ENCODE measurements around the gene ZFP36L2.

DNA sequence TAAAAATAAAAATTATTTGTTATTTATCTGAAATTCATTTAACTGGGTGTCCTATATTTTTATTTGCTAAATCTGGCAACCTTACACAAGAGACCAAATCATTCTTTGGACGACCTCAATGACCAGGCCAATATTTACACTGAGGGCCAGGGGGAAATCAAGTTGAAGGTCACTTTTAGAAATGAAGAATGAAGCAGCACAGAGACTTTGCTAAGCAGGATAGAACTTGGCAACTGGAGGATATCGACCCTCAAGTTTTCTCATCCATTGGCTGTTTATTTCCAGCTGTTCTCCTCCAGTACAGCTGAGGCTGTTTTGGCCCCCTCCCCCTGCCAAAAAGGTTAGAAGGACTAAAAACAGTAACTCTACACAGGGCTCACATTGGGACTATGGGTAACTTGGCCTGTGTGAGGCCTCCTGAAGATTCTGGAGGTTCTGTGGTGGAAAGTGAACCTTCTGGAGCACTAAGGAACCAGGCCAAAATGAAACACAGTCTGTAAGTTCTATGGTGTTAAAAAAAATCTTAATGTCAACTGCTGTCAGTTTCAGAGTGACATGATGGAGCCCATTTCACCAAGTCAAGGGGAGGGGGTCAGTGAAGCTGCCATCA, 32.2 kb upstream of the ZFP36L2 start:
- TF ChIP-seq, protein P1, sequence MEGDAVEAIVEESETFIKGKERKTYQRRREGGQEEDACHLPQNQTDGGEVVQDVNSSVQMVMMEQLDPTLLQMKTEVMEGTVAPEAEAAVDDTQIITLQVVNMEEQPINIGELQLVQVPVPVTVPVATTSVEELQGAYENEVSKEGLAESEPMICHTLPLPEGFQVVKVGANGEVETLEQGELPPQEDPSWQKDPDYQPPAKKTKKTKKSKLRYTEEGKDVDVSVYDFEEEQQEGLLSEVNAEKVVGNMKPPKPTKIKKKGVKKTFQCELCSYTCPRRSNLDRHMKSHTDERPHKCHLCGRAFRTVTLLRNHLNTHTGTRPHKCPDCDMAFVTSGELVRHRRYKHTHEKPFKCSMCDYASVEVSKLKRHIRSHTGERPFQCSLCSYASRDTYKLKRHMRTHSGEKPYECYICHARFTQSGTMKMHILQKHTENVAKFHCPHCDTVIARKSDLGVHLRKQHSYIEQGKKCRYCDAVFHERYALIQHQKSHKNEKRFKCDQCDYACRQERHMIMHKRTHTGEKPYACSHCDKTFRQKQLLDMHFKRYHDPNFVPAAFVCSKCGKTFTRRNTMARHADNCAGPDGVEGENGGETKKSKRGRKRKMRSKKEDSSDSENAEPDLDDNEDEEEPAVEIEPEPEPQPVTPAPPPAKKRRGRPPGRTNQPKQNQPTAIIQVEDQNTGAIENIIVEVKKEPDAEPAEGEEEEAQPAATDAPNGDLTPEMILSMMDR (IDR thresholded peaks at IDR 0.05), result no peak
- no peak for TF ChIP-seq POLR2AphosphoS5 (IDR thresholded peaks at IDR 0.05)
- no peak for TF ChIP-seq POLR2A (IDR thresholded peaks at IDR 0.05)
- no peak for TF ChIP-seq EP300 (IDR thresholded peaks at IDR 0.05)

Data from gastroesophageal sphincter (tissue), 3 donors.